Astrocyte of the cerebellum (primary cell): ENCODE measurements around the gene EIF3B.
"Not testable (repeated sequence)": the region's sequence is repeated elsewhere in the genome, so short reads cannot be mapped to it uniquely, and the experiment has no call there.

Experiments used
- DNase-seq: peaks from one replicate; pipeline ENCODE4 v3.0.0-alpha.2; 2011; ENCODE audit warnings: low read depth
- H3K4me3 ChIP-seq: 2 replicates; pipeline ENCODE4 v1.5.1; 2011; ENCODE audit warnings: mild to moderate bottlenecking, low read depth, low read length, moderate library complexity
- in situ Hi-C: cut with HindIII; loops from 2 replicates; pipeline ENCODE4 v1.10.0; 2017; ENCODE audit warnings: low sequenced_read_pairs
- TF ChIP-seq, protein P1 (sequence below): IDR thresholded peaks from 2 replicates; pipeline ENCODE4 v1.5.1; 2012; ENCODE audit warnings: low read length, low read depth, moderate library complexity, mild to moderate bottlenecking; ENCODE audit errors: missing control alignments

The EIF3B gene

DNA sequence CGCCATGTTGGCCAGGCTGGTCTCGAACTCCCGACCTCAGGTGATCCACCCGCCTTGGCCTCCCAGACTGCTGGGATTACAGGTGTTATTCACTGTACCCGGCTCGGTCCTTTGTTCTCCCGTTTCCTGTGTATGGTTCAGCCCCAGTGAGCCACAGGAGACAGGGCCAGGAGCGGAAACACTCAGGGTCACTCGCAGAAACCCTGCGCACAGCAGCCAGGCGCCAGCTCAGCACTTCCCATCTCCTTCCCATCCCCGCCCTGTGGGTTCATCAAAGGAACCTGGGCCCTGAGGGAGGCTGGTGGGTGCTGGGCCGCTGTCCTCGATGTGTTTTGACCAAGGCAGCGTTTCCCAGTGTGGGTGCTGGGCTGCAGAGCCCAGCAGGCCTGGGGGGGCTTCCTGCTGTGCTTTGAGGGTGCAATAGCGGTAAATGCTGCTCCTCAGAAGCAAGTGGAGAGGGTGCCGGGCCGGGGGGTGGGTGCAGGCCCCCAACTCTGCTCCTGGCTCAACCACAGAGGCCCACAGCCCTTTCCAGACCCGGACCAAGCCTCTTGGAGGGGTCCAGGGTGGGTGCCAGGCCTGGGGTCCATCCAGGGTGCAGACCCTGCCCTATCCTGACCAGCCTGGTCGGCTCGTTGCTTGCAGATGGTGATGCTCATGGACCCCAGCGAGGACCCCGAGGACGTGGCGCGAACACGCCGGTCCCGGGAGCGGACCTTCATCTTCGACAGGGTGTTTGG, 33.4 kb downstream of the EIF3B start:
- TF ChIP-seq, protein P1, sequence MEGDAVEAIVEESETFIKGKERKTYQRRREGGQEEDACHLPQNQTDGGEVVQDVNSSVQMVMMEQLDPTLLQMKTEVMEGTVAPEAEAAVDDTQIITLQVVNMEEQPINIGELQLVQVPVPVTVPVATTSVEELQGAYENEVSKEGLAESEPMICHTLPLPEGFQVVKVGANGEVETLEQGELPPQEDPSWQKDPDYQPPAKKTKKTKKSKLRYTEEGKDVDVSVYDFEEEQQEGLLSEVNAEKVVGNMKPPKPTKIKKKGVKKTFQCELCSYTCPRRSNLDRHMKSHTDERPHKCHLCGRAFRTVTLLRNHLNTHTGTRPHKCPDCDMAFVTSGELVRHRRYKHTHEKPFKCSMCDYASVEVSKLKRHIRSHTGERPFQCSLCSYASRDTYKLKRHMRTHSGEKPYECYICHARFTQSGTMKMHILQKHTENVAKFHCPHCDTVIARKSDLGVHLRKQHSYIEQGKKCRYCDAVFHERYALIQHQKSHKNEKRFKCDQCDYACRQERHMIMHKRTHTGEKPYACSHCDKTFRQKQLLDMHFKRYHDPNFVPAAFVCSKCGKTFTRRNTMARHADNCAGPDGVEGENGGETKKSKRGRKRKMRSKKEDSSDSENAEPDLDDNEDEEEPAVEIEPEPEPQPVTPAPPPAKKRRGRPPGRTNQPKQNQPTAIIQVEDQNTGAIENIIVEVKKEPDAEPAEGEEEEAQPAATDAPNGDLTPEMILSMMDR = no peak
- no peak for DNase-seq
- no peak overlapping the region for H3K4me3 ChIP-seq
- in situ Hi-C loops = no loop called here

DNA sequence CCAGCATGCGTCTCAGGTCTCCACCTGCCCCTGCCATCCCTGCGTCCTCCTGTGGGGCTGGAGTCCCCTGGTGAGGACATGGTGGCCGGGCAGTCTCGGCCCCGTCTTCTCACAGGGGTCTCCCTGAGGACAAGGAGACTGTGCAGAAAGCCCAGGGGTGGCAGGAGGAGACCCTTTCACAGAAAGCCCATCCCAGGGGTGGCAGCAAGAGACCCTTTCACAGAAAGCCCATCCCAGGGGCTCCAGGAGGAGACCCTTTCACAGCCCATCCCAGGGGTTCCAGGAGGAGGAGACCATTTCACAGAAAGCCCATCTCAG, 34.0 kb downstream of the EIF3B start:
- no peak overlapping the region for H3K4me3 ChIP-seq
- in situ Hi-C loops = no loop called here
- no peak for DNase-seq
- TF ChIP-seq, protein P1 = no peak

DNA sequence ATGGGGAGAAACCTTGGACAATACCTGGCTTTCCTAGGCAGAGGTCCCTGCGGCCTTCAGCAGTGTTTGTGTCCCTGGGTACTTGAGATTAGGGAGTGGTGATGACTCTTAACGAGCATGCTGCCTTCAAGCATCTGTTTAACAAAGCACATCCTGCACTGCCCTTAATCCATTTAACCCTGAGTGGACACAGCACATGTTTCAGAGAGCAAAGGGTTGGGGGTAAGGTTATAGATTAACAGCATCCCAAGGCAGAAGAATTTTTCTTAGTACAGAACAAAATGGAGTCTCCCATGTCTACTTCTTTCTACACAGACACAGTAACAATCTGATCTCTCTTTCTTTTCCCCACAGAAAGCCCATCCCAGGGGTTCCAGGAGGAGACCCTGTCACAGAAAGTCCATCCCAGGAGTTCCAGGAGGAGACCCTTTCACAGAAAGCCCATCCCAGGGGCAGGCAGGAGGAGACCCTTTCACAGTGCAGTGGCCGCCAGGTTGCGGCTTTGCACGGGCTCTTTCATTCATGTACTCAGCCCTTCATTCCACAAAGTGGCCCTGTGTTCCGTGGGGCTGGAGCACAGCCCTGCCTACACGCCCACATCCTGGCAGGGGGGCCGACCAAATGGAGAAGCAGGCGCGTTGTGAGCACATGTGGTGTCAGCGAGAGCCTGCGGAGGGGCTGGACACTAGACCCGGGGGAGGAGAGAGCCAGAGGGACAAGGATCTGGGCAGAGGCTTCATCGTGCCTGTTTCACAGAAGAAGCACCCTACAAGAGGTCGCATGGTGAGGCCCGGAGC, 35.6 kb downstream of the EIF3B start:
- in situ Hi-C loops, H3K4me3 ChIP-seq: not testable (repeated sequence)
- DNase-seq = peak; percentile 31

DNA sequence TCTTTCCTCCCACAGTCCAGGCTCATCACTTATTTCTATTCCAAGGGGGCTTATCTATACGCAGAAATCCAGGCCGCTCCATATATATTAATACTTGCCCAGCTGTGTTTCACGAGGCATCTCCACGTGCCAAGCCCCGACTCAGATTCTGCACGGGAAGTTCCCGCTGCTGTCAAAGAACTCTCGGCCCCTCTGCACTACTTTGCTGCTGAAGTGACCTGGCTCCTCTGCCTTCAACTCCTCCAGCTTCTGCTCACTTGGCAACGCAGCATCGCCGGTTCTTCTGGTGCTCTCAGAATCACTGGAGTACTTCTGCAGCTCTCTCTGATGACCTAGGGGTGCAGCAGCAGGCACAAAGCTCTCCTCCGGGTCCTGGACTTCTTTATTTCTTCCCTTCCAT, 39.1 kb downstream of the EIF3B start:
- no peak for DNase-seq
- H3K4me3 ChIP-seq = no peak overlapping the region
- TF ChIP-seq, protein P1 = no peak
- in situ Hi-C loops = no loop called here

DNA sequence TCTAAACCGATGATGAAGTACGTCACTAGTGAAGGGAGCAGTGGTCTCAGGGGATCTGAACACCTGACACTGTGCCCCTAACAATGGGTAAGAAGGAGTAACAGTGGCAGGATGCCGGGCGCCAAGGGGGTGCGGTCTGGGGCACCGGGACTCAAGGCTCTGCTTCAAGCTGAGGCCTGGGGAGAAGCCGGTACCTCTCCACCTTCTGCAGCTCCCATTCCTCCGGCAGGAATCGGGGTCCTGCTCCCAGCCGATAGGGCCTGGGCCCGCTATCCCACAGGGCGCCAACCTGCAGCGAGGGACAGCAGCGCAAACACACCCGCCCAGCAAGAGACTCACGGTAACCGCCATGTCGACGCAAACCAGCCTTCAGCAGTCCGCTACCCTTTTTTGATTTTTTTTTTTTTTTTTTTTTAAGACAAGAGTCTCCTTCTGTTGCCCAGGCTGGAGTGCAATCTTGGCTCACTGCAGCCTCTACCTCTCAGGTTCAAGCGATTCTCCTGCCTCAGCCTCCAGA, 40.0 kb downstream of the EIF3B start:
- in situ Hi-C loops = no loop called here
- no peak overlapping the region for H3K4me3 ChIP-seq
- no peak for DNase-seq
- TF ChIP-seq, protein P1 = no peak

DNA sequence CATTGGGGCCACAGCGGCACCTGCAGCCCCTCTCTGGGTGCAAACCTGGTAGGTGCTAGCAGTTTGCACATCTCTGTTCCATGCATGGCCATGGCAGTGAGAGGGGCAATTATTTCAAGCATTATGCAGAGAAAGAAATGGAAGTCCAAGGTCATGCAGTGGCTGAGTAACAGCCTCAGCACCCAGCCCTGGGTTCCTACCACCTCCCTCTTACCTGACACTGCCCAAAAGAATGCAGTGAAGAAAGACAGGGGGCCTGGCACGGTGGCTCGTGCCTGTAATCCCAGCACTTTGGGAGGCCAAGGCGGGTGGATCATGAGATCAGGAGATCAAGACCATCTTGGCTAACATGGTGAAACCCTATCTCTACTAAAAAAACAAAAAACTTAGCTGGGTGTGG, 43.9 kb downstream of the EIF3B start:
- DNase-seq = no peak
- TF ChIP-seq, protein P1 = no peak
- no peak overlapping the region for H3K4me3 ChIP-seq
- in situ Hi-C loops = no loop called here

DNA sequence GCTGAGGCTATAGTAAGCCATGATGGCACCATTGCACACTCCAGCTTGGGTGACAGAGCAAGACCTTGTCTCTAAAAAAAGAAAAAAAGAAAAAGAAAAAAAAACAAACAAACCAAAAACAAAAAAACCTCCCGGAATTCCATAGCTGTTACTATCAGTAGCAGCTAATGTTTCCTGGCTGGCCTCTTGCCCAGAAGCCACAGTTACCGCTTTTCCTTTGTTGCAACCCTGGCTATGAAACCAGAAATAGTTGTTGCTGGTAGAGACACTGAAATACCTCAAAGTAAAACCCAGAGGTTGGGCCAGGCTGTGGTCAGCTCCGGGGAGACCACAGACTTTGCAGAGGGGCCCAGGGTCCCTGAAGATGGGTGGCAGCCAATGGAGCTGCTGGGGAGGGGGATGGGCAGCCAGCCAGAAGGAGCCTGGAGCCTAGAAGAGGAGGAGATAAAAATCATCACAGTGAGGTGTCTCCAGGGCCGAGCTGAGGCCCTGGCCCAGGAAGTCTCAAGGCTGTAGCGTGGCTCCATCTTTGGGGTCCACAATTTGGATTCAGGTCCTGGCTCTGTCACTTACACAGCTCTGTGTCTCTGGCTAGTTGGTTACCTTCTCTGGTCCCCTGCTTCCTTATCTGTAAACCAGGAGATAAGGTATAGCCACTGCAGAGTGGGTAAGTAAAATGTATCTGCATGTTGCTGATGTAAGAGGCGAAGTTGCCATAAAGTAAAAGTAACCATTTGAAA, 45.4 kb downstream of the EIF3B start:
- in situ Hi-C loops = no loop called here
- peak; percentile 99 for DNase-seq
- TF ChIP-seq, protein P1 = no peak
- no peak overlapping the region for H3K4me3 ChIP-seq
